Measurements from ENCODE around the gene PDE8A.

Gene PDE8A

GRCh38 chr15:85129881-85130280 lies 148.2 kb downstream of the PDE8A start:
- DNase-seq: no peak

- no peak for DNase-seq
Observed at GRCh38 chr15:85131915-85132314, 150.3 kb downstream of the PDE8A start.

- no peak for DNase-seq
Observed at GRCh38 chr15:85133709-85134108, 152.1 kb downstream of the PDE8A start.

GRCh38 chr15:85137489-85138168 lies 156.0 kb downstream of the PDE8A start:
- no peak for DNase-seq

- DNase-seq: no peak
Observed at GRCh38 chr15:85139391-85139790, 157.7 kb downstream of the PDE8A start.

- no peak for DNase-seq
Observed at GRCh38 chr15:85141726-85142125, 160.1 kb downstream of the PDE8A start.

GRCh38 chr15:85142312-85142711 lies 160.7 kb downstream of the PDE8A start:
- DNase-seq: no peak

- no peak for DNase-seq
Observed at GRCh38 chr15:85149465-85150129, 167.9 kb downstream of the PDE8A start.

GRCh38 chr15:85150130-85150480 lies 168.4 kb downstream of the PDE8A start:
- no peak for DNase-seq

- DNase-seq: no peak
Observed at GRCh38 chr15:85151145-85151544, 169.5 kb downstream of the PDE8A start.

- DNase-seq: no peak
Observed at GRCh38 chr15:85151861-85152260, 170.2 kb downstream of the PDE8A start.

- no peak for DNase-seq
Observed at GRCh38 chr15:85154061-85154460, 172.4 kb downstream of the PDE8A start.

- no peak for DNase-seq
Observed at GRCh38 chr15:85155360-85155759, 173.7 kb downstream of the PDE8A start.

GRCh38 chr15:85155857-85156256 lies 174.2 kb downstream of the PDE8A start:
- no peak for DNase-seq

- no peak for DNase-seq
Observed at GRCh38 chr15:85157344-85157743, 175.7 kb downstream of the PDE8A start.

- DNase-seq: no peak
Observed at GRCh38 chr15:85162237-85162636, 180.6 kb downstream of the PDE8A start.

GRCh38 chr15:85164841-85165466 lies 183.3 kb downstream of the PDE8A start:
- no peak for DNase-seq

- no peak for DNase-seq
Observed at GRCh38 chr15:85167568-85167967, 185.9 kb downstream of the PDE8A start.

- DNase-seq: peak in 3 of 4 experiments; percentile 2 to 20 (median 8)
Observed at GRCh38 chr15:85168642-85169173, 187.1 kb downstream of the PDE8A start.

- no peak for DNase-seq
Observed at GRCh38 chr15:85171736-85172135, 190.1 kb downstream of the PDE8A start.

- no peak for DNase-seq
Observed at GRCh38 chr15:85172846-85173490, 191.3 kb downstream of the PDE8A start.

GRCh38 chr15:85173630-85174029 lies 192.0 kb downstream of the PDE8A start:
- DNase-seq: peak in 3 of 4 experiments; percentile 11 to 32 (median 24)

GRCh38 chr15:85174521-85174920 lies 192.9 kb downstream of the PDE8A start:
- DNase-seq: peak in 2 of 4 experiments; percentile 8 to 14
